Uterus (tissue), 4 donors: ENCODE data around the gene CHD3. TPM values are rescaled to one million over a fixed set of nuclear protein-coding genes. Genes with fewer than 3 reads are reported as not detected.
"Not testable (repeated sequence)": the region's sequence is repeated elsewhere in the genome, so short reads cannot be mapped to it uniquely, and the experiment has no call there.

Experiments used
- DNase-seq, 2 donors: peaks; one replicate each; pipeline ENCODE4 v3.0.0-alpha.2; 2019 to 2020
- H3K27ac ChIP-seq, 2 donors: fragments of 200-600 bp; sonication (generic); 1 replicate in 1 of 2; 2 replicates in 1 of 2; pipeline ENCODE4 v1.5.1; 2016 to 2018
- H3K27me3 ChIP-seq, 2 donors: fragments of 200-600 bp; sonication (generic); one replicate each; pipeline ENCODE4 v1.5.1; 2018 to 2019; ENCODE audit warnings: control low read depth in 1 of 2
- H3K36me3 ChIP-seq, 2 donors: fragments of 200-600 bp; sonication (generic); one replicate each; pipeline ENCODE4 v1.5.1; 2019; ENCODE audit warnings: control low read depth in 1 of 2
- H3K4me1 ChIP-seq, 2 donors: fragments of 200-600 bp; sonication (generic); one replicate each; pipeline ENCODE4 v1.5.1; 2018 to 2019; ENCODE audit warnings: control low read depth in 1 of 2
- H3K4me3 ChIP-seq, 2 donors: fragments of 200-600 bp; sonication (generic); 1 replicate in 1 of 2; 2 replicates in 1 of 2; pipeline ENCODE4 v1.5.1; 2018 to 2019; ENCODE audit warnings: mild to moderate bottlenecking in 1 of 2
- H3K9me3 ChIP-seq, 2 donors: fragments of 200-600 bp; sonication (generic); one replicate each; pipeline ENCODE4 v1.5.1; 2019; ENCODE audit warnings: control low read depth in 1 of 2
- CTCF ChIP-seq, 4 experiments: fragments of 200-600 bp in 2 of 4; fragments of 450-650 bp in 2 of 4; sonication (generic) in 2 of 4; IDR thresholded peaks; one replicate each; pipeline ENCODE4 v1.5.1; 2016 to 2019; ENCODE audit warnings: antibody characterized with exemption in 4 of 4, mild to moderate bottlenecking in 2 of 4, moderate library complexity in 1 of 4
- POLR2A ChIP-seq, 2 donors: fragments of 450-650 bp; IDR thresholded peaks; one replicate each; pipeline ENCODE4 v1.6.1; 2016; ENCODE audit warnings: antibody characterized with exemption in 2 of 2, mild to moderate bottlenecking in 1 of 2, moderate library complexity in 1 of 2
- intact Hi-C: fragments of 100-400 bp; cut with DNase I; formaldehyde crosslinking; loops from one replicate; pipeline ENCODE4 v1.15.1; 2023; ENCODE audit warnings: low total_unique reads
- total RNA-seq, 4 donors: library from RNA; depleted of rRNA in 3 of 4; stranded (reverse); fragments of >200 nt in 3 of 4; gene quantifications; one replicate each; pipeline versions ENCODE4 v1.1.0 to v1.2.4, GENCODE V29; 2014 to 2023
- donor health status: DM: yes; HTN: yes; CAD: no.

CHD3 gene
- total RNA-seq, 4 donors from 2014 or later = 81.0 to 165 (median 133) TPM

DNA sequence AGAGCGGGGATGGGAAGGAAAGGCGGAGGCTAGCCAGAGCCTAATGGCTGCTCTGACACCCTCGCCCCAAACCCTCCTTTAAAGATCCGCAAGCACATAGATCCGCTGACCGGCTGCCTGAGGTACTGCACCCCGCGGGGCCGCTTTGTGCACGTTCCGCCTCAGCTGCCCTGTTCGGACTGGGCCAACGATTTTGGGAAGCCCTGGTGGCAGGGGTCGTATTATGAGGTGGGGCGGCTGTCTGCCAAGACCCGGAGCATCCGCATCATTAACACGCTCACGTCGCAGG is 30.1 kb upstream of the CHD3 start:
- peak overlapping the region; percentile 58 to 80 for H3K4me3 ChIP-seq
- intact Hi-C loops = no loop called here
- no peaks in the 10 kb centered on the region for H3K27me3 ChIP-seq
- DNase-seq = peak; percentile 43
- no peaks in the 10 kb centered on the region for H3K36me3 ChIP-seq
- H3K27ac ChIP-seq = peak overlapping the region; percentile 90 to 98
- peaks cover 0 to 9% of the 10 kb centered on the region in 2 donors for H3K4me1 ChIP-seq
- no peak for TF ChIP-seq POLR2A (IDR thresholded peaks at IDR 0.05)
- peak in 3 of 4 experiments; percentile 22 to 36 (median 28) for TF ChIP-seq CTCF (IDR thresholded peaks at IDR 0.05)
- no peaks in the 10 kb centered on the region for H3K9me3 ChIP-seq

DNA sequence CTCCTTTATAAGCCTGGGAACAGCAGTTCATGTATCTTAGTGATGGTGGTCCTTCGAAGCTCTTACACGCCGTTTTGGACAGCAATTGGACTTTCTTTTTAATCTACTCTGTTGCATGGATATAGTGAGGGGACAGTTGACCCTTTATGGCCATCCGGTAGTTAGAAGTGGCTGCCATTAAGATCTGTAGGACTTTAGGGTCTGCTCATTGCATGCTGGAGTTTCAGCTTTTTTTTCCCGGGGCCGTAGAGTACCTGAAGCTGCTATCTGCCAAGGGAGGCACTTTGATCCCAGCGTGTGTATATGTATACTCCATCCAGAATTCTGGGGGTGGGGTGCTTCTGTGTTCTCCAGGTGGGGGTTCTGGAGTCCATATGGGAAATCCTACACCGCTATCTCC is 29.6 kb upstream of the CHD3 start:
- Histone ChIP-seq H3K27me3 (no peaks in the 10 kb centered on the region), H3K4me3 (no peak overlapping the region), H3K9me3 (no peaks in the 10 kb centered on the region), H3K36me3 (no peaks in the 10 kb centered on the region), H3K4me1 (peaks cover 0 to 9% of the 10 kb centered on the region in 2 donors), H3K27ac (peak overlapping the region in 1 of 2 donors; percentile 98)
- intact Hi-C loops = no loop called here
- DNase-seq = no peak
- no peak for TF ChIP-seq POLR2A (IDR thresholded peaks at IDR 0.05)
- TF ChIP-seq CTCF (IDR thresholded peaks at IDR 0.05) = no peak

GRCh38 chr17:7862692-7863437 is 25.7 kb upstream of the CHD3 start:
- peak; percentile 55 to 71 for DNase-seq
- H3K9me3 ChIP-seq = no peaks in the 10 kb centered on the region
- intact Hi-C loops = loop anchor here (10.0 kb wide), 1 partner anchor 122 kb away; no protein-coding TSS in a partner anchor
- no peak overlapping the region for H3K4me3 ChIP-seq
- no peaks in the 10 kb centered on the region for H3K27me3 ChIP-seq
- H3K4me1 ChIP-seq = peaks cover 0 to 9% of the 10 kb centered on the region in 2 donors
- no peak overlapping the region for H3K27ac ChIP-seq
- no peak for TF ChIP-seq POLR2A (IDR thresholded peaks at IDR 0.05)
- peak; percentile 86 to 88 (median 86) for TF ChIP-seq CTCF (IDR thresholded peaks at IDR 0.05)
- H3K36me3 ChIP-seq = no peaks in the 10 kb centered on the region

GRCh38 chr17:7864384-7864783 is 24.2 kb upstream of the CHD3 start:
- intact Hi-C loops = loop anchor here (10.0 kb wide), 1 partner anchor 120 kb away; no protein-coding TSS in a partner anchor
- not testable (repeated sequence) for DNase-seq, H3K27me3 ChIP-seq

GRCh38 chr17:7864995-7865650 is 23.5 kb upstream of the CHD3 start:
- no peak for DNase-seq
- Histone ChIP-seq H3K36me3 (no peaks in the 10 kb centered on the region), H3K27me3 (no peaks in the 10 kb centered on the region), H3K4me1 (no peaks in the 10 kb centered on the region), H3K9me3 (no peaks in the 10 kb centered on the region), H3K4me3 (no peak overlapping the region), H3K27ac (no peak overlapping the region)
- intact Hi-C loops = loop anchor here (10.0 kb wide), 1 partner anchor 120 kb away; no protein-coding TSS in a partner anchor
- TF ChIP-seq POLR2A (IDR thresholded peaks at IDR 0.05) = no peak
- TF ChIP-seq CTCF (IDR thresholded peaks at IDR 0.05) = no peak

More at GRCh38 chr17:7864384-7864783, 24.2 kb upstream of the CHD3 start:
- H3K4me1 ChIP-seq, H3K27ac ChIP-seq, H3K9me3 ChIP-seq, H3K4me3 ChIP-seq, H3K36me3 ChIP-seq: not testable (repeated sequence)
